ENCODE data around the gene HSD11B2.
"Not testable (repeated sequence)": the region's sequence is repeated elsewhere in the genome, so short reads cannot be mapped to it uniquely, and the experiment has no call there.

GRCh38 chr16:67415421-67415820, 15.5 kb upstream of the HSD11B2 start:
- not testable (repeated sequence) for TF ChIP-seq MAFK (IDR thresholded peaks at IDR 0.05; ENCODE audit: low read depth, low read length); CTCF (conservative IDR thresholded peaks at IDR 0.05; ENCODE audit: low read depth, low read length); POLR2A (IDR thresholded peaks at IDR 0.05; ENCODE audit: low read depth, low read length); ELK1 (IDR thresholded peaks at IDR 0.05; ENCODE audit: borderline replicate concordance, low read depth, low read length); RAD21 (IDR thresholded peaks at IDR 0.05; ENCODE audit: low read length); BHLHE40 (IDR thresholded peaks at IDR 0.05; ENCODE audit: low read depth, low read length)

Measured in IMR-90 (cell line).